HG03103 (cell line): ENCODE measurements around the gene SLC22A1.
"Not testable (repeated sequence)": the region's sequence is repeated elsewhere in the genome, so short reads cannot be mapped to it uniquely, and the experiment has no call there.

Experiments used
- ATAC-seq: cut with Tn5 transposase; IDR thresholded peaks from one replicate; pipeline ENCODE4 v1.9.1; 2021; ENCODE audit warnings: low read depth; ENCODE audit not compliant: unreplicated experiment

Gene SLC22A1

GRCh38 chr6:160121558-160121957 lies at the start of gene SLC22A1:
TSS of gene SLC22A1 (plus strand) at chr6:160121815. CDS start at chr6:160121936, 121 bp downstream.
- no peak for ATAC-seq

DNA sequence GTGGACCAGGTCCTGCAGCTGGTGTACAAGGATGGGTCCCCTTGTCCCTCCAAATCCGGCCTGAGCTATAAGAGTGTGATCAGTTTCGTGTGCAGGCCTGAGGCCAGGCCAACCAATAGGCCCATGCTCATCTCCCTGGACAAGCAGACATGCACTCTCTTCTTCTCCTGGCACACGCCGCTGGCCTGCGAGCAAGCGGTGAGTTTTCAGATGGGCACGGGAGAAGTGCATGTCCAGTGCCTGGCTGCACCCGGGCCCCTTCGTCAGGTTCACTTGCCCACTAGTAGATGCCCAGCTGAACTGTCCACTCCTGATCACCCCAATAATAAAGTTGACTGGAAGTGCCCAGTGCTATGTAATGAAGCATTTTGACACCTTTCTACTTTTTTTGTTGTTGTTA lies 48.3 kb upstream of the SLC22A1 start:
- no peak for ATAC-seq

DNA sequence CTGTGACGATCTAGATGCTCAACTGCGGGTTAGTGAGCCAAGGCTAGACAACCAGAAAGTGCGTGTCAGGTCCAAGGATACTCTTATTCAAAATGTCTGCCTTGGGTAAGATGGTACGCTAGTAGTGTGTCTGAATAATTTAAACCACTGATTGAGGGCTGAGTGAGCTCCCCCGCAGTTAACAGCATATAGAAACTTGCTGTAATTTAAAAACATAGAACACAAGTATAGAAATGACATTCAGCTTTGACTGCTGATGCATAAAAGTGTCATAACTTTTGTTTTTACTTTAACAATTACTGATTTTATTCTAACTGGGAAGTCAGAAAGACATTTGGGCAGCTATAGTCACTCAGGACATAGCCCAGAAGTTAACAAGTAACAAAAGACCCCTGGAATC lies 45.6 kb upstream of the SLC22A1 start:
- no peak for ATAC-seq

DNA sequence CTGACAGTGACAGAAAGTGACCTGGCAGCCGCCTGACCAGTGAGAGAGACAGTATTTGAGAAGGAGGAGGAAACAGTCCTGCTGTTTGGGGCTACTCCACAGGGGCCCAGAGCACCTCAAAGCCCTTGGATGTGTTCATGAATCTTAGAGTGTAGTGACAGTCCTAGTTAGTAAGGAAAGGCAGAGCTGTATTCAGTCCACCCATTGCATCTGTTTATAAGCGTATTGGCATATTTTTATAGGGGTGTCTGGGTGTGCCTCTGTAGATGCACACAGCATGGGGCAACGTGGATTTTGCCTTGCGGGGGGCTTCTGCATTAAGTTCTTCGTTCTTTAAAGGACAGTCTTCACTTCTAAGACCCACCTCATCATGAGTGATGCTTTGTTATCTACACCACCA lies 44.6 kb upstream of the SLC22A1 start:
- ATAC-seq: no peak

DNA sequence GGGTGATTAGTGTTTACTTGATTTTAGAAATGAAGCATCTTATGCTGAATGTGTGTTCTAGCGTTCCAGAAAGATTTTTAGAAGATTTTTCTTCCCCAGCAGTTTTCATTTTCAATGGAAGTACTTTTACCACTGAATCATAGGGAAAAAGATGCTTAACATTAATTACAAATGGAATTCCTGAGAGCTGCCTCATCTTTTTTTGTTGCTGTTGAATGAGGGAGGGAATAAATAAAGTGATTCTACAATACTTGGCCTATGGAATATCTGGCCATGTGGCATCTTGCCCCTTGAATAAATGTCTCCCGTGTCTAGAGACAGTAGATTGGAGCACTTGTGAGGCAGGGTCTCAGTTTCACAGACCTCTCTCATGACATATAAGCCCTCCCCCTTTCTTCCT lies 44.1 kb upstream of the SLC22A1 start:
- ATAC-seq: no peak

DNA sequence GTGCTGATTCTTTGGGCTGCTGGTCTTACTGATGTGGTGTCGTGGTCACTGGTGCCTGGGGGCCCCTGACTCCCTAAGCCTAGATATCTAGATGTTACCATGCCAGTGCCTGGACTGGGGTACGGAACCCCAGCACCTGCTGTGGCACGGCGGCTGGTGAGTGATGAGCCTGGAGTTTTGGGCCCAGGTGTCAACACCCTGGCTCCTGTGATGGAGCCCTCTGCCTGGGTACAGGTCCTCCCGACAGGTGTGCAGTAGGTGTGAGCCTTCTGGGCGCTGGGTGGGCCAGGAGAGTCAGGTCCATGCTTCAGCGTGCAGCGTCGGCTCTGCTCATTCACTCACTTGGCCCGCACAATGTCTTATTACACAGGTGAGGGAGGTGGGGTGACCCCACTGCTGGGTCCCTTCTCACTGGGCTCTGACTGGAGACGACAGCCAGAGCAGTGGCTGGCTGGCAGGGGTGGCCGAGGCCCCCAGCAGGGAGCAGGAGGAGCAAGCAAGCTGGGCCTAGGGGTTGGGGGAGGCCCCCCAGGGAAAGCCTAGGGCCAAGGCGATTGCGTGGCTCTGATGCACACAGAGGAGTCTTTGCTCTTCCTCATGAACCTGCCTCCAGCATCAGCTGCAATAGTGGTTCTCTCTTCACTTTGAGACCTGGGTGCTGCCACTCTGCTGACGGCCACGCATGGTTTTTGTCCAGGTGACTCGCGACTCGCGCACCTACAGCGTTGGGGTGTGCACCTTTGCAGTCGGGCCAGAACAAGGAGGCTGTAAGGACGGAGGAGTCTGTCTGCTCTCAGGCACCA lies 42.5 kb upstream of the SLC22A1 start:
- no peak for ATAC-seq

DNA sequence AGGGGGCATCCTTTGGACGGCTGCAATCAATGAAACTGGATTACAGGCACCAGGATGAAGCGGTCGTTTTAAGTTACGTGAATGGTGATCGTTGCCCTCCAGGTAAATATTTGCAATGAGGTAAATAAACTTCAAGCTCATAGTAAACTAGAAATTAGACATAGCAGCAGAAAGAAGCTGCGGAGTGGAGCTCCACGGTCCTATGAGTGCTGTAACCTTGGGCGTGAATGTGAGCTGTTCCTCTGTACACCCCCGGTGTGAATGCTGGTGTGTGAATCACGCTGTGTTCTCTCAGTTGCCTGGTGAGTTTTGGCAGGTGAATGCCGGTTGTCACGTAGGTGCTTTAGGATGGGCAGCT lies 42.0 kb upstream of the SLC22A1 start:
- ATAC-seq: no peak

DNA sequence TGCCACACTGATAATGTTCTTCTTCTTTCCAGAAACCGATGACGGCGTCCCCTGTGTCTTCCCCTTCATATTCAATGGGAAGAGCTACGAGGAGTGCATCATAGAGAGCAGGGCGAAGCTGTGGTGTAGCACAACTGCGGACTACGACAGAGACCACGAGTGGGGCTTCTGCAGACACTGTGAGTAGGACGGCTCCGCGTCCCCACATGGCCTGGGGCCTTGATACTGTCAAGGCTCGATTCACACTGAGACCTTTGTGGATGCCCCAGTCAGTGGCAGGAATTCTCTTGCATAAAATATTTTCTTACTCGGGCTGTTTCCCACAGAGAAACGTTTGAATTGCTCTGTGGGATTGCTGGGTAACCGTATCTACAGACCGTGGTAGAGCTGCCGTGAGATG lies 41.5 kb upstream of the SLC22A1 start:
- ATAC-seq: no peak

DNA sequence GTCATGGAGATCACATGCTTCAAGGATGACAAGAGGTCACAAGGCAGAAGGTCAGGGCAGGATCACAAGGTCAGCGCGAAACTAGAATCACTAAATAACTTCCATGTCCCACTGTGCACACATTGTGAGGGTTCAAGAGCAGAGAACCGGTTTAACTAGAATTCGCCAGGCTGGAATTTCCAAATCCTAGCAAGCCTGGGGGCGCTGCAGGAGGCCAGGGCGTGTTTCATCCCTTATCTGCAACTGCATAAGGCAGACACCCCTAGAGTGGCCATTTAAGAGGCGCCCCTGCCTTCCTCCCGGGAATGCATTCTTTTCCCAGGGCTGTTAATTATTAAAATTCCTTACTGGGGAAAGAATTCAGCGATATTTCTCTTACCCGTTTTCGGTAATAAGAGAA lies 40.2 kb upstream of the SLC22A1 start:
- ATAC-seq: no peak

- ATAC-seq: no peak
Measured at GRCh38 chr6:160082627-160083026, 39.0 kb upstream of the SLC22A1 start.

DNA sequence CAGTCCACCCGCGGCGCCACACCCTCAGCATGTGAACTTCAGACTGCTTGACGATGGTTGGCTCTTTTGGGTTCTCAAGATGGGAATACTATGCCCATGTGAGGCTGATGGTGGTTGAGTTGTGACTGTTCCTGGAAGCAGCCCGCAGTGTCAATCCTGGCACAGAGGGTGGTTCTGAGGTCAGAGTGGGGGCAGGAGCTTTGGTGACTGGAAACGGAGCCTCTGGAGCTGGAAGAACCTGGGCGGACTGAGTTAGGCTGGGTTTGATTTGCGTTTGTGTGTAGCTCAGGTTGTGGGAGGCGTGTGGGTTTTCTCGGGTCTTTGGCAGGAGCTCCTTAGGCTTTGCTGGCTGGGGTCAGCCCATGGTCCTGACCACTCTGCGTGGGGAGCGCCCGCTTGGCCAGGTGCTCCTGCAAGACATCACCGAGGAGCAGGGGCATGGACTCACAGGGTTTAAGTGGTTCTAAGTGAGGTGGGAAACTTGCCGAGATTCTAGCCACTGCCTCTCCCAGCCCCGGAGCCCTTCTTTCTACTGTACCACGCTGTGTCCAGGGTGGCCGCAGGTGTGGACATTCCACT lies 37.3 kb upstream of the SLC22A1 start:
- ATAC-seq: no peak

GRCh38 chr6:160085226-160085625 lies 36.4 kb upstream of the SLC22A1 start:
- no peak for ATAC-seq

DNA sequence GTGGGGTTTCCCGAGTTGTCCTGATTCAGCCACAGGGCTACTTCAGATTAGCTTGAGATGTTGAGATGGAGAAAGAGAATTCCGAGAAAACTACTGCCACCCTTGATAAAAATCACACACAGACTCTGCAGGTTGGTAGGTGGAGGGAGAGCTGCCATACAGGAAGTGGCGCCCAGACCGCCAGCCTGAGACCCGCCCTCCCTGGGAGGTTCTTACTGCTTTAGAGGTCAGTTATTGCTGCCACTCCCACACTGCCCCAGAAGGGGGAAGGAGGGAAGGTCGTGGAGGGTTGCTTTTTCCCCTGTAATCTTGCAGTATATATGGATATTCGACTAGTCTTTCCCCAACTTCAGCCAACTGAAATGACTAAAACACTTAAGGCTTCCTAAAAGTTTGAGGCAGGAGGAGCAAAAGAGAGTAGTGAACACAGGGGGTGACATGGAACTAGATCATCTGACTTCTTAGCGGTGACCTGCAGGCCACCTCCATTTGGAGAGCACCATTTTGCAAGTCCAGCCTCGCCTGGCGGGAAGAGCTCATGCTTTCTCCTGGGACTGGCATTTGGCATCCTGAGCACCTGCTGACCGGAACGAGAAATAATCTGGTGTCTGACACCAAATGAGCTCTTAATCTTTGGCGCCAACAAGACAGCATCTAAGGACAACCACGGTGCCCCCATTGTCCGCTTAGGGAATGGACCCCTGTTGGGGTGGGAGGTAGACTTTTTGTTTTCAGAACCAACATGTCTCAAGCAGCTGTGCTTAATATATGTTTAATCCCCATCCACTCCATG lies 35.7 kb upstream of the SLC22A1 start:
- ATAC-seq: no peak

GRCh38 chr6:160086754-160087153 lies 34.9 kb upstream of the SLC22A1 start:
- no peak for ATAC-seq

DNA sequence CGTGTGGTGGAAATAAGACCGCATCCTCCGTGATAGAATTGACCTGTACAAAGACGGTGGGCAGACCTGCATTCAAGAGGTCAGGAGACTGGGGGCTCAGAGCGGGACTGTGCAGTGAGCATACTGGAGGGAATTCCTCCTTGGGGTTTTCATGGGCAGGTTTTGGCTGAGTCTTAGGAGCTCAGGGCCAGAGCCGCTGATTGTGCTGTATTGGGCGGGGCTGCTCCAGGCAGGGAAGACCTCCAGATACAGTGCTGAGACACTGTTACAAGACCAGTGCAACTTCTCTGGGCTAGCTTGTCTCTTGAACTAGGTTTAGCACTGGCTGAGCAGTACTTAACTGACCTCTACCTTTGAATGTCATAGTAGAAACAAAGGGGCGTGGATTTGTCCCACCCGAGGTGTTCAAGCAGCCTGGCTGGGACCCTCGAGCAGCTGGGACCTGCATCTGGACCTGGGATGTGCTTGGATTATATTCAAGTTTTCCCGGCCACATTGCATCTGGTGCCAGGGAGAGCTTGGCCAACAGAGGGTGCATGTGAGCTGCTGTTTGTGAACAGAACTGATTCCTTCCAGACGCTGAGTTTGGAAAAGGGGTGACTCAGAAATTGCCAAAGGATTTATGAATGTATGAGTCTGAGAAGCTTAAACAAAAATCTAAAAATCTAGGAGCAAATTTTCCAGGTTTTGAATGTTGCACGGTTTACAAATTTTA lies 33.4 kb upstream of the SLC22A1 start:
- no peak for ATAC-seq

DNA sequence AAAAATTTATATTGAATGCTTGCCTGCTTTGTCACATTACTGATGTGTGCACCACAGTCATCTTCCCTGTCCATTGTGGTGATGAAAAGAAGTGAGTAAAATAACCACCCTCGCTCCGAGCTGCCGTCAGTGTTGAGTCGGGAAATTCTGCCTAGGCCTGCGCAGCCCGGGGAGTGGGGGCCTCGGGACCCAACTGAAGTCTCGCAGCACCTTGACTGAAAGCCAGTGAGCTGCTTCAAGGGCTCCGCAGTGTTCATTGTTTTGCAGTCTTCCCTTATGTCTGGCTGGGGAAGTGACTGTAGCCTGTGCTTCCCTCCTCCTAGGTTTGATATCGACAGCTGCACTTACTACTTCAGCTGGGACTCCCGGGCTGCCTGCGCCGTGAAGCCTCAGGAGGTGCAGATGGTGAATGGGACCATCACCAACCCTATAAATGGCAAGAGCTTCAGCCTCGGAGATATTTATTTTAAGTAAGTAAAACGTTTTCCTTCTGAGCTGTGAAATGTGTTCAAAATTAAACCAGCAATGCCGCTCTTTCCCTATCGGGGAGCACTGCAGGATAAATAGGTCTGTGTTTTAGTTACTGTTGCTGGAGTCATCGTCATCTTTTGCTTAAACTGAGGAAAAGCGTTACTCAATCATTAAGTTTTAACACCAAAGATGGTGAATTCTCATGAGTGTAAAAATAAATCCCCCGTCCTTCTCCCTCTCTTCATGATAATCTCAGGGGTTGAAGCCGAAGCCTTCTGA lies 32.7 kb upstream of the SLC22A1 start:
- ATAC-seq: no peak

DNA sequence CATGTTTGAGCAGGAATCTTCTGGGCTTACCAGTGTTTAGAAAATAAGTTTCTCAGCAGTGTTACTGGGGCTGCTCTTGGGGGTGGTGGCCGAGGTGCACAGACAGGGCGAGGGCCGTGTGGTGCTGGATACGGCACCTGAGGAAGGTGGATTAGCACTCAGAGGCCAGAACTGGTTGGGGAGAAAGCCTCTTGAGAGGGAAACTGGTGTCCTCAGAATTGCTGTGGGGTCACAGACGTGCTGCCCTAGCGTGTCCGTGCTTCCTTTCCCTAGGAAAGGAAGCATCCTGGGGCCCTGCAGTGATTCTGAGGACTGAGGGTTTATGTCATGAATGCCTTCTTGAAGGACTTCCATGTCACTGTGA lies 32.1 kb upstream of the SLC22A1 start:
- no peak for ATAC-seq

- ATAC-seq: not testable (repeated sequence)
Measured at GRCh38 chr6:160090442-160091239, 31.0 kb upstream of the SLC22A1 start.

- not testable (repeated sequence) for ATAC-seq
Measured at GRCh38 chr6:160092176-160092575, 29.4 kb upstream of the SLC22A1 start.

GRCh38 chr6:160092602-160093001 lies 29.0 kb upstream of the SLC22A1 start:
- no peak for ATAC-seq
